ENCODE measurements around the gene KCNT2. TPM values are rescaled to one million over a fixed set of nuclear protein-coding genes. Genes with fewer than 3 reads are reported as not detected.
A peak's percentile ranks its signal among the peaks of the same experiment; 100 is the strongest.

KCNT2 gene
- total RNA-seq, 1 experiment from 2014 or later: not detected

DNA sequence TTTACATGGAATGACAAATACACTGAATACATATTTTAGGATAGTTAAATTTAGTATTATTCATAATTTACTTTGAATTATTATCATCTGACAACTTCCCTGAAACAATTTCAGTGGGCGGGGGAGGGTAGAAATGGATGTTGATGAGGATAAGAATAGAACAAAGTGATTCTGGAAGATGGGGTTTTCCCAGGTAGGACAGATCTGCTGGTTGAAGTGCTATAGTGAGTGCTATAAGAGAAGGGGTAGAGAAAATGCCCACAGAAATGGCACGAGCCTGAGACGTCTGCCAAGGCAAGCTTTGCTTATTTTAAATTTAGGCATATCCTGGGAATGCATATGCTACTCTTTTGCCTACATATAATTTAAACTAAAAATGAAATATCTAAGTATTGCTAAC, 46.8 kb upstream of the KCNT2 start (continued):
- TF ChIP-seq, protein P1, sequence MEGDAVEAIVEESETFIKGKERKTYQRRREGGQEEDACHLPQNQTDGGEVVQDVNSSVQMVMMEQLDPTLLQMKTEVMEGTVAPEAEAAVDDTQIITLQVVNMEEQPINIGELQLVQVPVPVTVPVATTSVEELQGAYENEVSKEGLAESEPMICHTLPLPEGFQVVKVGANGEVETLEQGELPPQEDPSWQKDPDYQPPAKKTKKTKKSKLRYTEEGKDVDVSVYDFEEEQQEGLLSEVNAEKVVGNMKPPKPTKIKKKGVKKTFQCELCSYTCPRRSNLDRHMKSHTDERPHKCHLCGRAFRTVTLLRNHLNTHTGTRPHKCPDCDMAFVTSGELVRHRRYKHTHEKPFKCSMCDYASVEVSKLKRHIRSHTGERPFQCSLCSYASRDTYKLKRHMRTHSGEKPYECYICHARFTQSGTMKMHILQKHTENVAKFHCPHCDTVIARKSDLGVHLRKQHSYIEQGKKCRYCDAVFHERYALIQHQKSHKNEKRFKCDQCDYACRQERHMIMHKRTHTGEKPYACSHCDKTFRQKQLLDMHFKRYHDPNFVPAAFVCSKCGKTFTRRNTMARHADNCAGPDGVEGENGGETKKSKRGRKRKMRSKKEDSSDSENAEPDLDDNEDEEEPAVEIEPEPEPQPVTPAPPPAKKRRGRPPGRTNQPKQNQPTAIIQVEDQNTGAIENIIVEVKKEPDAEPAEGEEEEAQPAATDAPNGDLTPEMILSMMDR (IDR thresholded peaks at IDR 0.05 in 2 of 3, conservative IDR thresholded peaks at IDR 0.05 in 1 of 3; ENCODE audit: borderline replicate concordance in 1 of 3, insufficient read depth in 1 of 3, low read depth in 2 of 3, low read length in 2 of 3): no peak
- TF ChIP-seq, protein P2, sequence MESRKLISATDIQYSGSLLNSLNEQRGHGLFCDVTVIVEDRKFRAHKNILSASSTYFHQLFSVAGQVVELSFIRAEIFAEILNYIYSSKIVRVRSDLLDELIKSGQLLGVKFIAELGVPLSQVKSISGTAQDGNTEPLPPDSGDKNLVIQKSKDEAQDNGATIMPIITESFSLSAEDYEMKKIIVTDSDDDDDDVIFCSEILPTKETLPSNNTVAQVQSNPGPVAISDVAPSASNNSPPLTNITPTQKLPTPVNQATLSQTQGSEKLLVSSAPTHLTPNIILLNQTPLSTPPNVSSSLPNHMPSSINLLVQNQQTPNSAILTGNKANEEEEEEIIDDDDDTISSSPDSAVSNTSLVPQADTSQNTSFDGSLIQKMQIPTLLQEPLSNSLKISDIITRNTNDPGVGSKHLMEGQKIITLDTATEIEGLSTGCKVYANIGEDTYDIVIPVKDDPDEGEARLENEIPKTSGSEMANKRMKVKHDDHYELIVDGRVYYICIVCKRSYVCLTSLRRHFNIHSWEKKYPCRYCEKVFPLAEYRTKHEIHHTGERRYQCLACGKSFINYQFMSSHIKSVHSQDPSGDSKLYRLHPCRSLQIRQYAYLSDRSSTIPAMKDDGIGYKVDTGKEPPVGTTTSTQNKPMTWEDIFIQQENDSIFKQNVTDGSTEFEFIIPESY (IDR thresholded peaks at IDR 0.05; ENCODE audit: extremely low read depth, insufficient replicate concordance, low read length): no peak

DNA sequence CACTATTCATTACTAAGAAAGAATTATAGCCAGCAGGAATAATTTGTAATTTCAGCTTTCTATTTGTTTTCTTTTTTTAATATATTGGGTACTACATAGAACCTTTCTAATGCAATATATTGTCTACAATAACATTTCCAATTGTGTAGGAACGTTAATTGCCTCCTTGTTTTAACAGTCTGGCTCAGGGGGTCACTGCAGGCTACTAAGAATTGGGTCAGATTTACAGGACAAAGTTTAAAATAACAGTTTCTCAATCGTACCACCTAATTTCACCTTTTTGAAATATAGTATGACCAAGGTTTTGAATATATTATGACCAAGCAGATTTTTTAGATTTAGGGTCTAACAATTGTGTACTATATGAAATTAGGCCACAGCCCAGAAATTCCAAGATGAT, 46.0 kb upstream of the KCNT2 start:
- CTCF ChIA-PET: no interaction called here
- intact Hi-C loops (cut with micrococcal nuclease): no loop called here
- no peaks in the 10 kb centered on the region for H3K9me3 ChIP-seq (ENCODE audit: control insufficient read depth in 1 of 2, insufficient read depth in 1 of 2, low read depth in 1 of 2, low read length in 2 of 2)

More for the DNA sequence above, 46.0 kb upstream of the KCNT2 start:
- no peaks in the 10 kb centered on the region for H4K20me1 ChIP-seq (ENCODE audit: insufficient read depth)
- POLR2A ChIA-PET: no interaction called here
- no peak for DNase-seq (ENCODE audit: low read depth, low spot score)
- H3K36me3 ChIP-seq (ENCODE audit: control insufficient read depth in 1 of 2, insufficient read depth in 2 of 2, low read length in 2 of 2): no peaks in the 10 kb centered on the region
- H2AFZ ChIP-seq (ENCODE audit: low read depth, low read length, poor library complexity, severe bottlenecking): peak overlapping the region; percentile 25
- H3K9ac ChIP-seq (ENCODE audit: low read length): no peak overlapping the region
- no peak overlapping the region for H3K4me2 ChIP-seq (ENCODE audit: low read length)
- BruUV-seq (replicated peaks): no TSS peak
- H3K9me2 ChIP-seq (ENCODE audit: insufficient read depth): no peaks in the 10 kb centered on the region
- no peaks in the 10 kb centered on the region for H3K27me3 ChIP-seq (ENCODE audit: insufficient read depth, low read length)
- no peak overlapping the region for H3K27ac ChIP-seq (ENCODE audit: low read depth, low read length)
- no peaks in the 10 kb centered on the region for H3K79me2 ChIP-seq (ENCODE audit: insufficient read depth, low read length)
- H3K4me3 ChIP-seq (replicated peaks in 1 of 2; ENCODE audit: low read depth in 1 of 2, low read length in 2 of 2): no peak overlapping the region
- TF ChIP-seq SP1 (IDR thresholded peaks at IDR 0.05; ENCODE audit: low read depth) (no peak), ZFX (IDR thresholded peaks at IDR 0.05) (no peak)
- RAD21 ChIA-PET (ENCODE audit: low non-redundant PET in 1 of 2, low total read pairs in 2 of 2, uncharacterized antibody in 2 of 2, unreplicated experiment in 2 of 2): no interaction called here
- no peak for ATAC-seq
- no peaks in the 10 kb centered on the region for H3K4me1 ChIP-seq (ENCODE audit: control insufficient read depth in 1 of 2, insufficient read depth in 2 of 2, low read length in 2 of 2)

Data from HCT116 (cell line).